Smooth muscle cell (in vitro differentiated cells): ENCODE data around the gene CD48. TPM values are rescaled to one million over a fixed set of nuclear protein-coding genes. Genes with fewer than 3 reads are reported as not detected.

Source experiments
- DNase-seq: peaks from one replicate; lab custom pipeline; 2025; ENCODE audit not compliant: unreplicated experiment; lab: John Stamatoyannopoulos, UW
- H2AFZ ChIP-seq: fragments of 200-600 bp; sonication (generic); 2 replicates; pipeline ENCODE4 v1.6.0; 2016; ENCODE audit warnings: antibody characterized with exemption, low read depth, mild to moderate bottlenecking
- H3F3A ChIP-seq: fragments of 200-600 bp; sonication (generic); 2 replicates; pipeline ENCODE4 v1.6.0; 2017; ENCODE audit warnings: antibody characterized with exemption, low read depth
- H3K27ac ChIP-seq: fragments of 200-600 bp; sonication (generic); 2 replicates; pipeline ENCODE4 v1.5.1; 2016; ENCODE audit warnings: low read depth, mild to moderate bottlenecking
- H3K27me3 ChIP-seq: fragments of 200-600 bp; sonication (generic); 2 replicates; pipeline ENCODE4 v1.6.1; 2016; ENCODE audit warnings: low read depth, mild to moderate bottlenecking
- H3K36me3 ChIP-seq: fragments of 200-600 bp; sonication (generic); 2 replicates; pipeline ENCODE4 v1.5.1; 2016; ENCODE audit warnings: low read depth
- H3K4me1 ChIP-seq: fragments of 200-600 bp; sonication (generic); 2 replicates; pipeline ENCODE4 v1.5.1; 2016; ENCODE audit warnings: low read depth
- H3K4me2 ChIP-seq: fragments of 200-600 bp; sonication (generic); 2 replicates; pipeline ENCODE4 v1.6.0; 2016; ENCODE audit warnings: mild to moderate bottlenecking
- H3K4me3 ChIP-seq: fragments of 200-600 bp; sonication (generic); 2 replicates; pipeline ENCODE4 v1.5.1; 2016; ENCODE audit warnings: mild to moderate bottlenecking
- H3K79me2 ChIP-seq: fragments of 200-600 bp; sonication (generic); 2 replicates; pipeline ENCODE4 v1.6.0; 2016; ENCODE audit warnings: low read depth, mild to moderate bottlenecking
- H3K9ac ChIP-seq: fragments of 200-600 bp; sonication (generic); 2 replicates; pipeline ENCODE4 v1.6.0; 2016; ENCODE audit warnings: low read depth
- H3K9me3 ChIP-seq: fragments of 200-600 bp; sonication (generic); replicated peaks from 2 replicates; pipeline ENCODE4 v1.5.1; 2016; ENCODE audit warnings: low read depth
- H4K20me1 ChIP-seq: fragments of 200-600 bp; sonication (generic); 2 replicates; pipeline ENCODE4 v1.6.0; 2016; ENCODE audit warnings: low read depth
- WGBS: methylation state at CpG from one replicate; pipeline ENCODE4 v1.1.7; 2016; ENCODE audit warnings: low lambda C conversion rate; 5-methylcytosine and 5-hydroxymethylcytosine counted together
- polyA plus RNA-seq: library from polyadenylated mRNA; unstranded; fragments of >200 nt; fragmentation: Nextera tagmentation; extraction: Ambion mirVana; gene quantifications from 2 replicates; pipeline ENCODE4 v1.2.1, GENCODE V29; 2016
- total RNA-seq: library from RNA; depleted of rRNA; stranded (reverse); fragments of >200 nt; gene quantifications from 2 replicates; pipeline ENCODE4 v1.2.3, GENCODE V29; 2014
- TF ChIP-seq, protein P1 (sequence below): fragments of 200-600 bp; sonication (generic); IDR thresholded peaks from 2 replicates; pipeline ENCODE4 v1.5.1; 2017; ENCODE audit warnings: borderline replicate concordance, mild to moderate bottlenecking, antibody characterized with exemption; ENCODE audit not compliant: insufficient read depth, poor library complexity, severe bottlenecking

The CD48 gene
- total and polyA plus RNA-seq, 2 experiments from 2014 or later = 0.37 TPM; not detected in 1

DNA sequence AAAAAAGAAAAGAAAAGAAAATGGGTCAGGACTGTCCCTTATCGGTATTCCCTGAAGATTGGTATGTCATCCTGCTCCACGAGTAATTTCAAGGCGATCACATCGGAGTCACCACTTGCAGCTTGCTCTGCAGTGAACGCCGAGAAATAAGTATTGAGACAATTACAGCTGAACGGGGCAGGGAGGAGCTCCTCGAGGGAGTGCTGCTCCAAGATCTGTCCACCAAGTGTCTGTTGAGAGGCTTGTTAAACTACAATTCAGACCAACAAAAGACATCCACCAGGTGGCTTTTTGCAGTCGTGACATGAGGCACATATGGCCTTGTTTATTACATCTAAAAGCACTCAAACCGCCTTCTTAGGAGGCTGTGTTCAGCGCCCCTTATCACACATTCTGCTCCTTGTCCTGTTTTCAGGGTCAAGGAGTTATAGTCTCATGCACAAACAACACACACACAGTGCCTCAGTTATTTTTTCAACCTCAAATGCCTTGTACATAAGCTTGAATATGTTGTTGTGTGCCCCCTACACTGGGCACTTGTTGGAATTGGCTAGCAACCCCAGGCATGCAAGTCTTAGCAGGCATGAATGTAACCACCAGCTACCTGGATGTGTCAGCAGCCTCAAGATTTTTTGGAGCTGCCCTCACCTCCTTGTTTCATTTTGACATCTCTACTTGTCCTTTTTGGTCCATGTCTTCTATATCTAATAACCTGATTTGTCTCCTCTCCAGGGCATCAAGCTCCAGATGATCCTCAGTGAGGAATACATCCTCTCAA lies 13.0 kb upstream of the CD48 start:
- no peak overlapping the region for H2AFZ ChIP-seq
- TF ChIP-seq, protein P1, sequence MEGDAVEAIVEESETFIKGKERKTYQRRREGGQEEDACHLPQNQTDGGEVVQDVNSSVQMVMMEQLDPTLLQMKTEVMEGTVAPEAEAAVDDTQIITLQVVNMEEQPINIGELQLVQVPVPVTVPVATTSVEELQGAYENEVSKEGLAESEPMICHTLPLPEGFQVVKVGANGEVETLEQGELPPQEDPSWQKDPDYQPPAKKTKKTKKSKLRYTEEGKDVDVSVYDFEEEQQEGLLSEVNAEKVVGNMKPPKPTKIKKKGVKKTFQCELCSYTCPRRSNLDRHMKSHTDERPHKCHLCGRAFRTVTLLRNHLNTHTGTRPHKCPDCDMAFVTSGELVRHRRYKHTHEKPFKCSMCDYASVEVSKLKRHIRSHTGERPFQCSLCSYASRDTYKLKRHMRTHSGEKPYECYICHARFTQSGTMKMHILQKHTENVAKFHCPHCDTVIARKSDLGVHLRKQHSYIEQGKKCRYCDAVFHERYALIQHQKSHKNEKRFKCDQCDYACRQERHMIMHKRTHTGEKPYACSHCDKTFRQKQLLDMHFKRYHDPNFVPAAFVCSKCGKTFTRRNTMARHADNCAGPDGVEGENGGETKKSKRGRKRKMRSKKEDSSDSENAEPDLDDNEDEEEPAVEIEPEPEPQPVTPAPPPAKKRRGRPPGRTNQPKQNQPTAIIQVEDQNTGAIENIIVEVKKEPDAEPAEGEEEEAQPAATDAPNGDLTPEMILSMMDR = no peak
- H3K27ac ChIP-seq = no peak overlapping the region
- DNase-seq = no peak
- no peaks in the 10 kb centered on the region for H3K27me3 ChIP-seq
- H3K4me2 ChIP-seq = no peak overlapping the region
- no peaks in the 10 kb centered on the region for H3K36me3 ChIP-seq
- WGBS = 74% methylated on average over 11 of the region's 11 CpGs
- no peaks in the 10 kb centered on the region for H3K9me3 ChIP-seq
- no peaks in the 10 kb centered on the region for H3F3A ChIP-seq
- no peak overlapping the region for H3K9ac ChIP-seq
- no peaks in the 10 kb centered on the region for H4K20me1 ChIP-seq
- H3K4me1 ChIP-seq = no peaks in the 10 kb centered on the region
- H3K79me2 ChIP-seq = no peaks in the 10 kb centered on the region
- H3K4me3 ChIP-seq = no peak overlapping the region

- H3K9ac ChIP-seq = no peak overlapping the region
- no peaks in the 10 kb centered on the region for H3K36me3 ChIP-seq
- H3K4me3 ChIP-seq = no peak overlapping the region
- no peak overlapping the region for H3K4me2 ChIP-seq
- H3K27ac ChIP-seq = no peak overlapping the region
- H4K20me1 ChIP-seq = no peaks in the 10 kb centered on the region
- no peak for DNase-seq
- no peaks in the 10 kb centered on the region for H3K79me2 ChIP-seq
- TF ChIP-seq, protein P1 = no peak
- no peaks in the 10 kb centered on the region for H3K4me1 ChIP-seq
- H2AFZ ChIP-seq = no peak overlapping the region
- no peaks in the 10 kb centered on the region for H3K27me3 ChIP-seq
- 82% methylated on average over 2 of the region's 2 CpGs for WGBS
- H3F3A ChIP-seq = no peaks in the 10 kb centered on the region
- H3K9me3 ChIP-seq = no peaks in the 10 kb centered on the region
Measured at GRCh38 chr1:160723332-160723731, 11.7 kb upstream of the CD48 start.

DNA sequence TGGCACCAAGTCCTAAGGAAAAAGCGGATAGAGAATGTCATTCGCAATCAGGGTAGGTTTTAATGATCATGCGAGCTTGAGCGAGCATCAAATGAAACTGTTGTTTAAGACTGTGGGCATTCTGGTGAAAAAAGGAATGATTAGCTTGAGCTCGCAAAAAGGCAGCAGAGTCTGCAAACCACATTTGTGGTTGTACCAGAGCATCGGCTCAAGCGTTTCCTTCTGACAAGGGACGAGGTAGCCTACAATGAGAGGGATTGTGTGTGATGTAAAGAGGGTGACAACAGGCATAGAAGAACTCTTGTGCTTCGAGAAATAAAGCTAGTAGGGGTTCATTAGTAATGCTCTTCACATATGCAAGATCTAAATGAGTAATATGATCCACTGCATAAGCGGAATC lies 11.1 kb upstream of the CD48 start:
- Histone ChIP-seq H3K27ac (no peak overlapping the region), H3K27me3 (no peaks in the 10 kb centered on the region), H3K9ac (no peak overlapping the region), H3K9me3 (no peaks in the 10 kb centered on the region), H3K36me3 (no peaks in the 10 kb centered on the region), H4K20me1 (no peaks in the 10 kb centered on the region), H2AFZ (no peak overlapping the region), H3K79me2 (no peaks in the 10 kb centered on the region), H3K4me3 (no peak overlapping the region), H3K4me2 (no peak overlapping the region), H3K4me1 (no peaks in the 10 kb centered on the region), H3F3A (no peaks in the 10 kb centered on the region)
- DNase-seq = no peak
- 61% methylated on average over 10 of the region's 10 CpGs for WGBS
- TF ChIP-seq, protein P1 = no peak

- no peaks in the 10 kb centered on the region for H3K9me3 ChIP-seq
- H3K36me3 ChIP-seq = no peaks in the 10 kb centered on the region
- TF ChIP-seq, protein P1 = no peak
- no peaks in the 10 kb centered on the region for H3K4me1 ChIP-seq
- H3K79me2 ChIP-seq = no peaks in the 10 kb centered on the region
- no peak overlapping the region for H2AFZ ChIP-seq
- no peak for DNase-seq
- no peak overlapping the region for H3K4me2 ChIP-seq
- no peaks in the 10 kb centered on the region for H4K20me1 ChIP-seq
- no peaks in the 10 kb centered on the region for H3F3A ChIP-seq
- no peaks in the 10 kb centered on the region for H3K27me3 ChIP-seq
- no peak overlapping the region for H3K27ac ChIP-seq
- no peak overlapping the region for H3K4me3 ChIP-seq
- no peak overlapping the region for H3K9ac ChIP-seq
Measured at GRCh38 chr1:160721473-160721872, 9.9 kb upstream of the CD48 start.
